Brain microvascular endothelial cell (primary cell): Measurements from ENCODE around the gene USP5.
"Not testable (repeated sequence)": the region's sequence is repeated elsewhere in the genome, so short reads cannot be mapped to it uniquely, and the experiment has no call there.

Source experiments
- DNase-seq: peaks from one replicate; pipeline ENCODE4 v3.0.0-alpha.2; 2020
- H3K27ac ChIP-seq: fragments of 250-450 bp; sonication (Bioruptor Pico); 2 replicates; pipeline ENCODE4 v1.5.1; 2020; ENCODE audit warnings: mild to moderate bottlenecking, moderate library complexity
- H3K27me3 ChIP-seq: fragments of 250-450 bp; sonication (Bioruptor Pico); replicated peaks from 2 replicates; pipeline ENCODE4 v1.5.1; 2020; ENCODE audit warnings: mild to moderate bottlenecking
- H3K36me3 ChIP-seq: fragments of 250-450 bp; sonication (Bioruptor Pico); replicated peaks from 2 replicates; pipeline ENCODE4 v1.5.1; 2020; ENCODE audit warnings: mild to moderate bottlenecking
- H3K4me3 ChIP-seq: 2 replicates; pipeline ENCODE4 v1.5.1; 2011; ENCODE audit warnings: low read depth, mild to moderate bottlenecking, control low read depth, low read length, moderate library complexity
- CTCF ChIP-seq: IDR thresholded peaks from 2 replicates; pipeline ENCODE4 v1.5.1; 2011; ENCODE audit warnings: low read depth, mild to moderate bottlenecking, moderate library complexity, low read length, control low read depth, inconsistent platforms; ENCODE audit errors: missing control alignments
- in situ Hi-C: cut with HindIII; loops from 2 replicates; pipeline ENCODE4 v1.10.0; 2017; ENCODE audit warnings: low sequenced_read_pairs, low pct_ligation_motif_present

Gene USP5

GRCh38 chr12:6883683-6884082 is 31.7 kb downstream of the USP5 start:
- H3K27me3 ChIP-seq: no peaks in the 10 kb centered on the region
- no peak for TF ChIP-seq CTCF
- H3K36me3 ChIP-seq: peaks cover 2% of the 10 kb centered on the region
- in situ Hi-C loops: no loop called here
- no peak overlapping the region for H3K4me3 ChIP-seq
- H3K27ac ChIP-seq: no peak overlapping the region
- DNase-seq: no peak

GRCh38 chr12:6884539-6884938 is 32.6 kb downstream of the USP5 start:
- no peak for TF ChIP-seq CTCF
- Histone ChIP-seq H3K4me3 (no peak overlapping the region), H3K36me3 (peaks cover 2% of the 10 kb centered on the region), H3K27me3 (no peaks in the 10 kb centered on the region), H3K27ac (no peak overlapping the region)
- DNase-seq: no peak
- in situ Hi-C loops: no loop called here

GRCh38 chr12:6886206-6886999 is 34.5 kb downstream of the USP5 start:
- H3K27ac ChIP-seq, H3K4me3 ChIP-seq: not testable (repeated sequence)

GRCh38 chr12:6887460-6887859 is 35.5 kb downstream of the USP5 start:
- peaks cover 2% of the 10 kb centered on the region for H3K36me3 ChIP-seq
- H3K27me3 ChIP-seq: no peaks in the 10 kb centered on the region
- no peak overlapping the region for H3K4me3 ChIP-seq
- no peak overlapping the region for H3K27ac ChIP-seq
- in situ Hi-C loops: no loop called here
- DNase-seq: no peak
- no peak for TF ChIP-seq CTCF

More at GRCh38 chr12:6886206-6886999, 34.5 kb downstream of the USP5 start:
- in situ Hi-C loops, DNase-seq, H3K36me3 ChIP-seq, H3K27me3 ChIP-seq: not testable (repeated sequence)

GRCh38 chr12:6888360-6888759 is 36.4 kb downstream of the USP5 start:
- peaks cover 2% of the 10 kb centered on the region for H3K36me3 ChIP-seq

GRCh38 chr12:6888794-6889193 is 36.8 kb downstream of the USP5 start:
- H3K27ac ChIP-seq, H3K27me3 ChIP-seq, DNase-seq, H3K36me3 ChIP-seq, H3K4me3 ChIP-seq, in situ Hi-C loops: not testable (repeated sequence)

More at GRCh38 chr12:6888360-6888759, 36.4 kb downstream of the USP5 start:
- TF ChIP-seq CTCF: no peak
- H3K4me3 ChIP-seq: no peak overlapping the region
- no peaks in the 10 kb centered on the region for H3K27me3 ChIP-seq
- no peak for DNase-seq
- H3K27ac ChIP-seq: no peak overlapping the region
- in situ Hi-C loops: no loop called here

GRCh38 chr12:6889775-6890573 is 38.0 kb downstream of the USP5 start:
- H3K4me3 ChIP-seq, H3K27me3 ChIP-seq, in situ Hi-C loops, DNase-seq, H3K36me3 ChIP-seq: not testable (repeated sequence)
- H3K27ac ChIP-seq: peak overlapping the region; percentile 82
